GM23338 (cell line): ENCODE results near the gene SLC49A4. TPM values are rescaled to one million over a fixed set of nuclear protein-coding genes. Genes with fewer than 3 reads are reported as not detected.

ENCODE experiments used
- ATAC-seq: fragments of 200-7000 bp; cut with Tn5 transposase; 3 replicates; pipeline ENCODE4 v1.9.1; 2020
- DNase-seq: peaks from one replicate; pipeline ENCODE4 v3.0.0-alpha.2; 2015; ENCODE audit warnings: low spot score
- H2AFZ ChIP-seq: fragments of 200-600 bp; sonication (generic); 2 replicates; pipeline ENCODE4 v1.8.0; 2016; ENCODE audit warnings: antibody characterized with exemption, mild to moderate bottlenecking, moderate library complexity
- H3F3A ChIP-seq: fragments of 200-600 bp; sonication (generic); replicated peaks from 2 replicates; pipeline ENCODE4 v1.8.0; 2017; ENCODE audit warnings: antibody characterized with exemption, mixed run types, low read depth
- H3K27ac ChIP-seq: fragments of 200-600 bp; sonication (generic); 2 replicates; pipeline ENCODE4 v1.6.1; 2016; ENCODE audit warnings: low read depth
- H3K27me3 ChIP-seq: fragments of 200-600 bp; sonication (generic); 2 replicates; pipeline ENCODE4 v1.8.0; 2016; ENCODE audit warnings: mild to moderate bottlenecking, mixed run types, moderate library complexity; ENCODE audit not compliant: insufficient read depth
- H3K36me3 ChIP-seq: fragments of 200-600 bp; sonication (generic); 2 replicates; pipeline ENCODE4 v1.8.0; 2016; ENCODE audit warnings: mild to moderate bottlenecking; ENCODE audit not compliant: insufficient read depth
- H3K4me1 ChIP-seq: fragments of 200-600 bp; sonication (generic); 2 replicates; pipeline ENCODE4 v1.8.0; 2016; ENCODE audit warnings: mild to moderate bottlenecking, moderate library complexity; ENCODE audit not compliant: insufficient read depth
- H3K4me2 ChIP-seq: fragments of 200-600 bp; sonication (generic); 2 replicates; pipeline ENCODE4 v1.7.1; 2017; ENCODE audit warnings: mixed run types
- H3K4me3 ChIP-seq: fragments of 200-600 bp; sonication (generic); 2 replicates; pipeline ENCODE4 v1.6.1; 2016; ENCODE audit warnings: mixed run types
- H3K79me2 ChIP-seq: fragments of 200-600 bp; sonication (generic); replicated peaks from 2 replicates; pipeline ENCODE4 v1.8.0; 2017; ENCODE audit warnings: mild to moderate bottlenecking; ENCODE audit not compliant: insufficient read depth
- H3K9me2 ChIP-seq: fragments of 200-600 bp; sonication (generic); 2 replicates; pipeline ENCODE4 v1.8.0; 2017; ENCODE audit not compliant: insufficient read depth
- H4K20me1 ChIP-seq: fragments of 200-600 bp; sonication (generic); replicated peaks from 2 replicates; pipeline ENCODE4 v1.8.0; 2017; ENCODE audit warnings: mild to moderate bottlenecking; ENCODE audit not compliant: insufficient read depth
- H3K27ac Mint-ChIP-seq: 2 replicates; pipeline ENCODE4 v1.8.0; 2020; ENCODE audit warnings: inconsistent platforms, mild to moderate bottlenecking, moderate library complexity, mixed read lengths
- H3K27me3 Mint-ChIP-seq: 3 replicates; pipeline ENCODE4 v1.8.0; 2022; ENCODE audit warnings: low read depth, mild to moderate bottlenecking, moderate library complexity, mixed read lengths, inconsistent platforms; ENCODE audit not compliant: insufficient read depth, poor library complexity
- H3K36me3 Mint-ChIP-seq: 3 replicates; pipeline ENCODE4 v1.8.0; 2021; ENCODE audit warnings: low read depth, mild to moderate bottlenecking, inconsistent platforms, moderate library complexity, mixed read lengths
- H3K4me1 Mint-ChIP-seq: 3 replicates; pipeline ENCODE4 v1.8.0; 2020; ENCODE audit warnings: mild to moderate bottlenecking, inconsistent platforms, mixed read lengths
- H3K4me3 Mint-ChIP-seq: 3 replicates; pipeline ENCODE4 v1.8.0; 2021; ENCODE audit warnings: moderate library complexity, mild to moderate bottlenecking, inconsistent platforms, mixed read lengths
- H3K9me3 Mint-ChIP-seq: 3 replicates; pipeline ENCODE4 v1.8.0; 2020; ENCODE audit warnings: moderate library complexity, mild to moderate bottlenecking, inconsistent platforms, mixed read lengths
- CREB1 ChIP-seq: fragments of 250-450 bp; sonication (Bioruptor Pico); IDR thresholded peaks from 2 replicates; pipeline ENCODE4 v1.5.0; 2020; ENCODE audit warnings: low read depth, mild to moderate bottlenecking, moderate library complexity
- EZH2 ChIP-seq: fragments of 200-600 bp; sonication (generic); IDR thresholded peaks from one replicate; pipeline ENCODE4 v1.8.0; 2017; ENCODE audit warnings: antibody characterized with exemption, mild to moderate bottlenecking, low read depth; ENCODE audit not compliant: unreplicated experiment
- EZH2phosphoT487 ChIP-seq: fragments of 200-600 bp; sonication (generic); IDR thresholded peaks from one replicate; pipeline ENCODE4 v1.8.1; 2018; ENCODE audit warnings: antibody characterized with exemption; ENCODE audit not compliant: unreplicated experiment
- JUNB ChIP-seq: IDR thresholded peaks from one replicate; pipeline ENCODE4 v1.6.1; 2016; ENCODE audit warnings: antibody characterized with exemption; ENCODE audit not compliant: unreplicated experiment
- NANOG ChIP-seq: IDR thresholded peaks from 2 replicates; pipeline ENCODE4 v1.6.1; 2016; ENCODE audit warnings: antibody characterized with exemption, borderline replicate concordance
- POLR2AphosphoS5 ChIP-seq: IDR thresholded peaks from 2 replicates; pipeline ENCODE4 v1.6.1; 2016; ENCODE audit warnings: antibody characterized with exemption, low read depth
- STAT1 ChIP-seq: IDR thresholded peaks from one replicate; pipeline ENCODE4 v1.6.1; 2016; ENCODE audit warnings: antibody characterized with exemption; ENCODE audit not compliant: unreplicated experiment
- ZNF114 ChIP-seq: fragments of 250-450 bp; sonication (Bioruptor Pico); IDR thresholded peaks from 2 replicates; pipeline ENCODE4 v1.5.0; 2020; ENCODE audit warnings: mild to moderate bottlenecking, moderate library complexity
- ZNF331 ChIP-seq: fragments of 250-450 bp; sonication (Bioruptor Pico); IDR thresholded peaks from 2 replicates; pipeline ENCODE4 v1.5.0; 2020; ENCODE audit warnings: low read depth, mild to moderate bottlenecking, moderate library complexity
- ZNF462 ChIP-seq: fragments of 250-450 bp; sonication (Bioruptor Pico); IDR thresholded peaks from 2 replicates; pipeline ENCODE4 v1.5.0; 2020; ENCODE audit warnings: mild to moderate bottlenecking, moderate library complexity
- polyA plus RNA-seq: library from polyadenylated mRNA; unstranded; fragments of >200 nt; fragmentation: Nextera tagmentation; extraction: Ambion mirVana; gene quantifications from 2 replicates; pipeline ENCODE4 v1.2.1, GENCODE V29; 2016
- total RNA-seq: library from RNA; depleted of rRNA; stranded (reverse); fragments of >200 nt; shearing (Covaris generic); gene quantifications from 2 replicates; pipeline ENCODE4 v1.2.3, GENCODE V29; 2014
- TF ChIP-seq, protein P1 (sequence below): IDR thresholded peaks from one replicate; pipeline ENCODE4 v1.6.1; 2018; ENCODE audit warnings: antibody characterized with exemption; ENCODE audit not compliant: unreplicated experiment
- TF ChIP-seq, protein P2 (sequence below), 2 experiments: fragments of 200-600 bp in 1 of 2; sonication (generic) in 1 of 2; conservative IDR thresholded peaks; 2 replicates each; pipeline versions ENCODE4 v1.5.1 to v1.6.1; 2016 to 2017; ENCODE audit warnings: antibody characterized with exemption in 2 of 2, low read depth in 2 of 2, mild to moderate bottlenecking in 2 of 2, moderate library complexity in 1 of 2
- TF ChIP-seq, protein P3 (sequence below): IDR thresholded peaks from 2 replicates; pipeline ENCODE4 v1.6.1; 2016; ENCODE audit warnings: antibody characterized with exemption

Gene SLC49A4
- total and polyA plus RNA-seq, 2 experiments from 2014 or later = 3.7 to 16.8 TPM

DNA sequence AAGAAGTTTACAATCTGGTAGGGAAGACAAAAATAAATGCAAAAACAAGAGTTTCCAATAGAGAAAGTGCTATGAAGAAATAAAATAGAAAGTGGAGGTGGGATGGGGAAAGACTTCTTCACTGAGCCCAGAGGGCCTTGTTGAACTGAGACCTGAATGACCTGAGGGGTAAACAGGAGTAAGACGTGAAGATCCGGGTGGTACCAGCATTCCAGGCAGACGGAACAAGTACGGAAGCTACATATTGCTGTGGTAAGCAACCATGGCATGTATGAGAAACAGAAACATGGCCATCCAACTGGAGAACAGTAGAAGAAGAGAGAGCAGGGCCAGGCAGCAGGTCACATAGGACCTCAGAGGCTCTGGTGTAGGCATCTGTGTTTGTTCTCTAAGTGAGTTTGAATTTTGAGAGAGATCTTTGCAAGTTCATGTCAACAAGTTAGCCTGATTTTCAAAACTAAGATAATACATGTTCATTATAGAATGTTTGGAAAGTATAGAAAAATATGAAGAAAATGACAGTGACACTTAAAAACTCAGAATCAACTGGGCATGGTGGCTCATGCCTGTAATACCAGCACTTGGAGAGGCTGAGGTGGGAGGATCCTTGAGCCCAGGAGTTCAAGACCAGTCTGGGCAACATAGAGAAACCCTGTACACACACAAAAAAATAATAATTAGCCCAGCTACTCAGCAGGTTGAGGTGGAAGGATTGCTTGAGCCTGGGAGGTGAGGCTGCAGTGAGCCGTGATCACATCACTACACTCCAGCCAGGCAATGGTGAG is 64.3 kb downstream of the SLC49A4 start:
- H3K4me2 ChIP-seq = no peak overlapping the region
- no peak overlapping the region for H3K27ac ChIP-seq
- H3K27me3 ChIP-seq = no peaks in the 10 kb centered on the region
- H3K4me1 ChIP-seq = no peaks in the 10 kb centered on the region
- peaks cover 3% of the 10 kb centered on the region; the same call in 1 of the 3 replicates for H3K4me1 Mint-ChIP-seq
- no peak overlapping the region for H2AFZ ChIP-seq
- ATAC-seq (no peak), DNase-seq (no peak)
- no peak overlapping the region for H3K4me3 Mint-ChIP-seq
- no peaks in the 10 kb centered on the region for H3K9me2 ChIP-seq
- TF ChIP-seq JUNB (no peak), STAT1 (no peak), ZNF114 (CRISPR knock-in tag) (no peak), ZNF462 (CRISPR knock-in tag) (no peak), NANOG (no peak), ZNF331 (CRISPR knock-in tag) (no peak), EZH2 (no peak), CREB1 (CRISPR knock-in tag) (no peak), EZH2phosphoT487 (no peak), POLR2AphosphoS5 (no peak)
- TF ChIP-seq, protein P1, sequence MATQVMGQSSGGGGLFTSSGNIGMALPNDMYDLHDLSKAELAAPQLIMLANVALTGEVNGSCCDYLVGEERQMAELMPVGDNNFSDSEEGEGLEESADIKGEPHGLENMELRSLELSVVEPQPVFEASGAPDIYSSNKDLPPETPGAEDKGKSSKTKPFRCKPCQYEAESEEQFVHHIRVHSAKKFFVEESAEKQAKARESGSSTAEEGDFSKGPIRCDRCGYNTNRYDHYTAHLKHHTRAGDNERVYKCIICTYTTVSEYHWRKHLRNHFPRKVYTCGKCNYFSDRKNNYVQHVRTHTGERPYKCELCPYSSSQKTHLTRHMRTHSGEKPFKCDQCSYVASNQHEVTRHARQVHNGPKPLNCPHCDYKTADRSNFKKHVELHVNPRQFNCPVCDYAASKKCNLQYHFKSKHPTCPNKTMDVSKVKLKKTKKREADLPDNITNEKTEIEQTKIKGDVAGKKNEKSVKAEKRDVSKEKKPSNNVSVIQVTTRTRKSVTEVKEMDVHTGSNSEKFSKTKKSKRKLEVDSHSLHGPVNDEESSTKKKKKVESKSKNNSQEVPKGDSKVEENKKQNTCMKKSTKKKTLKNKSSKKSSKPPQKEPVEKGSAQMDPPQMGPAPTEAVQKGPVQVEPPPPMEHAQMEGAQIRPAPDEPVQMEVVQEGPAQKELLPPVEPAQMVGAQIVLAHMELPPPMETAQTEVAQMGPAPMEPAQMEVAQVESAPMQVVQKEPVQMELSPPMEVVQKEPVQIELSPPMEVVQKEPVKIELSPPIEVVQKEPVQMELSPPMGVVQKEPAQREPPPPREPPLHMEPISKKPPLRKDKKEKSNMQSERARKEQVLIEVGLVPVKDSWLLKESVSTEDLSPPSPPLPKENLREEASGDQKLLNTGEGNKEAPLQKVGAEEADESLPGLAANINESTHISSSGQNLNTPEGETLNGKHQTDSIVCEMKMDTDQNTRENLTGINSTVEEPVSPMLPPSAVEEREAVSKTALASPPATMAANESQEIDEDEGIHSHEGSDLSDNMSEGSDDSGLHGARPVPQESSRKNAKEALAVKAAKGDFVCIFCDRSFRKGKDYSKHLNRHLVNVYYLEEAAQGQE = no peak
- TF ChIP-seq, protein P2, sequence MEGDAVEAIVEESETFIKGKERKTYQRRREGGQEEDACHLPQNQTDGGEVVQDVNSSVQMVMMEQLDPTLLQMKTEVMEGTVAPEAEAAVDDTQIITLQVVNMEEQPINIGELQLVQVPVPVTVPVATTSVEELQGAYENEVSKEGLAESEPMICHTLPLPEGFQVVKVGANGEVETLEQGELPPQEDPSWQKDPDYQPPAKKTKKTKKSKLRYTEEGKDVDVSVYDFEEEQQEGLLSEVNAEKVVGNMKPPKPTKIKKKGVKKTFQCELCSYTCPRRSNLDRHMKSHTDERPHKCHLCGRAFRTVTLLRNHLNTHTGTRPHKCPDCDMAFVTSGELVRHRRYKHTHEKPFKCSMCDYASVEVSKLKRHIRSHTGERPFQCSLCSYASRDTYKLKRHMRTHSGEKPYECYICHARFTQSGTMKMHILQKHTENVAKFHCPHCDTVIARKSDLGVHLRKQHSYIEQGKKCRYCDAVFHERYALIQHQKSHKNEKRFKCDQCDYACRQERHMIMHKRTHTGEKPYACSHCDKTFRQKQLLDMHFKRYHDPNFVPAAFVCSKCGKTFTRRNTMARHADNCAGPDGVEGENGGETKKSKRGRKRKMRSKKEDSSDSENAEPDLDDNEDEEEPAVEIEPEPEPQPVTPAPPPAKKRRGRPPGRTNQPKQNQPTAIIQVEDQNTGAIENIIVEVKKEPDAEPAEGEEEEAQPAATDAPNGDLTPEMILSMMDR (conservative IDR thresholded peaks at IDR 0.05; ENCODE audit: low read depth in 2 of 2) = no peak
- TF ChIP-seq, protein P3, sequence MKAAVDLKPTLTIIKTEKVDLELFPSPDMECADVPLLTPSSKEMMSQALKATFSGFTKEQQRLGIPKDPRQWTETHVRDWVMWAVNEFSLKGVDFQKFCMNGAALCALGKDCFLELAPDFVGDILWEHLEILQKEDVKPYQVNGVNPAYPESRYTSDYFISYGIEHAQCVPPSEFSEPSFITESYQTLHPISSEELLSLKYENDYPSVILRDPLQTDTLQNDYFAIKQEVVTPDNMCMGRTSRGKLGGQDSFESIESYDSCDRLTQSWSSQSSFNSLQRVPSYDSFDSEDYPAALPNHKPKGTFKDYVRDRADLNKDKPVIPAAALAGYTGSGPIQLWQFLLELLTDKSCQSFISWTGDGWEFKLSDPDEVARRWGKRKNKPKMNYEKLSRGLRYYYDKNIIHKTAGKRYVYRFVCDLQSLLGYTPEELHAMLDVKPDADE = no peak
- H3K36me3 ChIP-seq = no peaks in the 10 kb centered on the region
- H3K27ac Mint-ChIP-seq = no peak overlapping the region
- no peaks in the 10 kb centered on the region for H4K20me1 ChIP-seq
- H3K27me3 Mint-ChIP-seq = no peaks in the 10 kb centered on the region
- no peaks in the 10 kb centered on the region for H3K9me3 Mint-ChIP-seq
- no peaks in the 10 kb centered on the region for H3F3A ChIP-seq
- H3K36me3 Mint-ChIP-seq = no peaks in the 10 kb centered on the region
- H3K79me2 ChIP-seq = no peaks in the 10 kb centered on the region
- H3K4me3 ChIP-seq = no peak overlapping the region
